AG10803 (cell line): ENCODE data around the gene LIM2.

ENCODE experiments used
- DNase-seq: peaks from one replicate; pipeline ENCODE4 v3.0.0; 2010; ENCODE audit warnings: low read depth
- H3K4me3 ChIP-seq: 2 replicates; pipeline ENCODE4 v1.5.1; 2011; ENCODE audit warnings: mild to moderate bottlenecking, low read length, control low read depth
- TF ChIP-seq, protein P1 (sequence below): conservative IDR thresholded peaks from 2 replicates; pipeline ENCODE4 v1.5.1; 2011; ENCODE audit warnings: mild to moderate bottlenecking, low read length, control low read depth, inconsistent platforms

LIM2 gene, protein sequence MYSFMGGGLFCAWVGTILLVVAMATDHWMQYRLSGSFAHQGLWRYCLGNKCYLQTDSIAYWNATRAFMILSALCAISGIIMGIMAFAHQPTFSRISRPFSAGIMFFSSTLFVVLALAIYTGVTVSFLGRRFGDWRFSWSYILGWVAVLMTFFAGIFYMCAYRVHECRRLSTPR

DNA sequence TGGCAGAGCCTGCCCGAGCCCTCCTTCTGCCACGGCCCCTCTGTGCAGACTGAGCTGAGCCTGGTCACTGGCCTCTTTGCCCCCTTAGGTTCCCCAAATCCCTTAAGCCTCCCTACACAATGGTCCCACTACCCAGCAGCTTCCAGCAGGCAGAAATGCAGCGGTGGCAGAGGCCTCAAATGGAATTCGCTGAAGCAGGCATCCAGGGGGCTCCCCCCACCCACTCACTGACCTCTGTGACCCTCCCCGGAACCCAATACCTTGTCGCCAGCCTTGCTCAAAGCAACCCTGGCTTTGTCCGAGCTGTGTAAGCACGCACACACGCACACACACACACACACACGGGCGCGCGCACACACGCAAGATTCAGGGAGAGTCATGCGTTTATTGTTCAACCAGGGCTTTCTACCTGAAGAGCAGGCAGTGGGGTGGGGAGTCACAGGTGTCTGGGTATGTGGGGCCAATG lies at the start of gene LIM2:
LIM2 (minus strand) TSS at position 51 of the 466 bp plus-strand sequence. CDS start 531 bp downstream, outside the sequence.
- TF ChIP-seq, protein P1, sequence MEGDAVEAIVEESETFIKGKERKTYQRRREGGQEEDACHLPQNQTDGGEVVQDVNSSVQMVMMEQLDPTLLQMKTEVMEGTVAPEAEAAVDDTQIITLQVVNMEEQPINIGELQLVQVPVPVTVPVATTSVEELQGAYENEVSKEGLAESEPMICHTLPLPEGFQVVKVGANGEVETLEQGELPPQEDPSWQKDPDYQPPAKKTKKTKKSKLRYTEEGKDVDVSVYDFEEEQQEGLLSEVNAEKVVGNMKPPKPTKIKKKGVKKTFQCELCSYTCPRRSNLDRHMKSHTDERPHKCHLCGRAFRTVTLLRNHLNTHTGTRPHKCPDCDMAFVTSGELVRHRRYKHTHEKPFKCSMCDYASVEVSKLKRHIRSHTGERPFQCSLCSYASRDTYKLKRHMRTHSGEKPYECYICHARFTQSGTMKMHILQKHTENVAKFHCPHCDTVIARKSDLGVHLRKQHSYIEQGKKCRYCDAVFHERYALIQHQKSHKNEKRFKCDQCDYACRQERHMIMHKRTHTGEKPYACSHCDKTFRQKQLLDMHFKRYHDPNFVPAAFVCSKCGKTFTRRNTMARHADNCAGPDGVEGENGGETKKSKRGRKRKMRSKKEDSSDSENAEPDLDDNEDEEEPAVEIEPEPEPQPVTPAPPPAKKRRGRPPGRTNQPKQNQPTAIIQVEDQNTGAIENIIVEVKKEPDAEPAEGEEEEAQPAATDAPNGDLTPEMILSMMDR, result no peak
- no peak within 1 kb of the TSS for H3K4me3 ChIP-seq
- no peak for DNase-seq

DNA sequence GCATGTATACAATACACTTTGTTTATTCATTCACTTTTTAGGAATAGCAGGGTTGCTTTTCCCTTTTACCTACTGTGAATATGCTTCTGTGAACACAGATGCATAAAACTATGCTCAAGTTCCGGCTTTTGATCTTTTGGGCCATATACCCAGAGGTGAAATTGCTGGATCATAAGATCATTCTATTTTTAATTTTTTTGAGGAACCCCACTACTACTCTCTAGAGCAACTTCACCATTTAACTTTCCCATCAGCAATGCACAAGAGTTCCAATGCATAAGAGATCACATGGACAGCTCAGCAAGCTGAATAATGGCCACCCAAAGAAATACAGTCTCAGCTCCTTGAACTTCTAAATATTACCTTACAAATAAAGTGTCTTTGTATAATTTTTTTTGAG lies 46.7 kb upstream of the LIM2 start:
- no peak overlapping the region for H3K4me3 ChIP-seq
- no peak for DNase-seq
- TF ChIP-seq, protein P1, result no peak

DNA sequence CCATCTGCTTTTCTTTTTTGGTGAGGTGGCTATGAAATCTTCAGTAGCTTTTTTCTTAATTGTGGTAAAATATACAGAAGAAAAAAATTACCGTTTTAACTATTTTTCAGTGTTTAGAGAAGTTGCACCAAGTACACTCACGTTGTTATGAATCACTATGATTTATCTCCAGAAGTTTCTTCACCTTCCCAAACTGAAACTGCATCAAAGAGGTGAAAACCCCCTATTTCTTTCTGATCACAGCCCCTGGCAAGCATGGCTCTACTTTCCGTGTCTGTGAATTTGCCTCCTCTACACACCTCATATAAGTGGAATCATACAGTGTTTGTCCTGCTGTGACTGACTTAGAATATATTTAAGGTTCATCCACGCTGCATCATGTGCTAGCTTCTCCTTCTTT lies 45.3 kb upstream of the LIM2 start:
- TF ChIP-seq, protein P1, result no peak
- no peak for DNase-seq
- no peak overlapping the region for H3K4me3 ChIP-seq

DNA sequence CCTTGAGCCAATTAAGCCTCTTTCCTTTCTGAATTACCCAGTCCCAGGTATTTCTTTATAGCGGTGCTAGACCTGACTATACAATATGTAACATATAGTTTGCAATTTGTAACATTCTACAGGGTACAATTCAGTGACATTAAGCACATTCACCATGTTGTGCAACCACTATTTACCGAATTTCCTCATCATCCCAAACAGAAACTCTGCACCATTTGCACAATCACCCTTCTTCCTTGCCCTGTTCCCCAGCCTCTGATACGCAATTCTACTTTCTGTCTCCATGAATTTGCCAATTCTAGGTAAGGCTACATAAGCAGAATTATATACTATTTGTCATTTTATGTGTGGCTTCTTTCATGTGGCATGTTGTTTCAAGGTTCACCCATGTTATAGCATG lies 43.4 kb upstream of the LIM2 start:
- TF ChIP-seq, protein P1, result no peak
- H3K4me3 ChIP-seq, result no peak overlapping the region
- DNase-seq, result no peak

DNA sequence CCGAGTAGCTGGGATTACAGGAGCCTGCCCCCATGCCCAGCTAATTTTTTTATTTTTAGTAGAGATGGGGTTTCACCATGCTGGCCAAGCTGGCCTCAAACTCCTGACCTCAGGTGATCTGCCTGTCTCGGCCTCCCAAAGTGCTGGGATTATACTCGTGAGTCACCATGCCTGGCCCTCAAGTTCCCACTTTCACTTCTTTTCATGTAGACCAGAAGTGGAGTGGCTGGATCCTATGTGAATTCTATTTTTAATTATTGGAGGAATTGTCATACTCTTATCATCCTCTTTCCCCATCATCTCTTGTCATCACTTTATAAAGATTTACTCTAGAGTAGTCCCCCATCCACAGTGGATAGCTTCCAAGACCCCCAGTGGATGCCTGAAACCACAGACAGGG lies 42.4 kb upstream of the LIM2 start:
- H3K4me3 ChIP-seq, result no peak overlapping the region
- no peak for DNase-seq
- TF ChIP-seq, protein P1, result no peak

DNA sequence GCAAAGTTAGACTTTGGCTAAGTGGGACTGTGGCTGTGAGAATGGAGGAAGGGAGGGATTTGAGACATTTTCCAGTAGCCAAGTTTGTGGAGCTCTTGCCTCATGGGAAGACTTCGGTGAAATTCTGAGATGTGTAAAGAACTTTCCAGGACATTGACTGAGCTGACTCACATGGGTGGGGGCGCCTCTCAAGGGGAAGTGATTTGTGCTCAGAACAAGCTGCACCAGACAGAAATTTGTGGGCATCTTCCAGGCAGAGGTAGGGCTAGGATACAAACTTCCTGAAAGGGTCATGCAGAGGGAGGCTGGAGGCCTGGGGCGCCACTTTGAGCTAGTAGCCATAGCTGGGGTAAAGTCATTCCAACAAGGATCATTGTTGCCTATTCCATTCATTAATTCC lies 39.4 kb upstream of the LIM2 start:
- DNase-seq, result no peak
- no peak overlapping the region for H3K4me3 ChIP-seq
- TF ChIP-seq, protein P1, result no peak

DNA sequence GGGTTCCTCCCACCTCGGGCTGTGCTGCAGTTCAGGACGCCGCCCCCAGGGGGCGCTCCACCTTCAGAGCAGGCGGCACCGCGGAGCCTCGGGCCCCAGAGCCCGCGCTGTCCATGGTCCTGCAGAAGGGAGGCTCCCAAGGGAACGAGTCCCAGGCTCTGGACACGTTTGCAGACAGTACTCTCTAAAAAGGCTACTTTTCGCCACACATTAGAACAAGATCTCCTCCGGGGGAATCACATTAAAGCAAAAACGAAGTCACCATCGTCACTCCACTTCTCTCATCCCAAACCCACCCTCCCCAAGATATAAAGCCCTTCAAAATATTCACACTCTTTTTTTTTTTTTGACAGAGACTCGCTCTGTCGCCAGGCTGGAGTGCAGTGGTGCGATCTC lies 34.3 kb upstream of the LIM2 start:
- H3K4me3 ChIP-seq, result no peak overlapping the region
- TF ChIP-seq, protein P1, result peak; percentile 94
- peak; percentile 64 for DNase-seq
